K562 (cell line): ENCODE measurements around the gene MYCN. TPM values are rescaled to one million over a fixed set of nuclear protein-coding genes. Genes with fewer than 3 reads are reported as not detected.

Experiments
- ATAC-seq: fragments of 200-7000 bp; cut with Tn5 transposase; 3 replicates; pipeline ENCODE4 v1.9.1; 2020; ENCODE audit warnings: moderate library complexity
- BruUV-seq: library from RNA; stranded (reverse); fragments of 400-500 nt; replicated peaks from 2 replicates; lab custom pipeline; 2021; lab: Mats Ljungman, UMichigan
- CTCF ChIA-PET: fragments of 300-600 bp; formaldehyde crosslinking; extraction: SDS; loops from one replicate; lab custom pipeline; 2021; ENCODE audit warnings: low intra/inter-chr PET ratio; lab: Yijun Ruan, JAX
- POLR2A ChIA-PET: fragments of 300-600, 350-650 bp; sonication (Branson Sonifier 250); formaldehyde crosslinking; extraction: SDS; loops from one replicate; lab custom pipeline; 2021; ENCODE audit warnings: antibody characterized with exemption, inconsistent platforms; lab: Yijun Ruan, JAX
- DNase-seq, 4 experiments: peaks; one replicate each; pipeline versions ENCODE4 v3.0.0 to v3.0.0-alpha.2; 2011 to 2018; ENCODE audit warnings: low spot score in 3 of 4, mixed read lengths in 3 of 4; ENCODE audit errors: extremely low read depth in 1 of 4
- FAIRE-seq: peaks from 2 replicates; lab custom pipeline; 2011; peaks lifted over from hg19 to GRCh38; lab: Jason Lieb, UNC
- H2AFZ ChIP-seq: 2 replicates; pipeline ENCODE4 v1.6.0; 2011; ENCODE audit warnings: low read depth, low read length, control low read depth, inconsistent platforms
- H3K27ac ChIP-seq: fragments of 200-600 bp; 3 replicates; pipeline ENCODE4 v1.8.0; 2011; ENCODE audit warnings: low read depth, mild to moderate bottlenecking, control low read depth, inconsistent platforms, low read length, moderate library complexity, mixed read lengths; ENCODE audit errors: extremely low read depth
- H3K27me3 ChIP-seq, 2 experiments: fragments of 300-600 bp in 1 of 2; 2 replicates in 1 of 2; 3 replicates in 1 of 2; pipeline versions ENCODE4 v1.6.0 to v1.8.0; 2011; ENCODE audit warnings: inconsistent platforms in 2 of 2, low read length in 2 of 2, mild to moderate bottlenecking in 1 of 2, mixed read lengths in 1 of 2, moderate library complexity in 1 of 2; ENCODE audit not compliant: control insufficient read depth in 2 of 2, insufficient read depth in 2 of 2
- H3K36me3 ChIP-seq: fragments of 300-600 bp; 3 replicates; pipeline ENCODE4 v1.8.0; 2011; ENCODE audit warnings: mild to moderate bottlenecking, low read length, inconsistent platforms; ENCODE audit not compliant: control insufficient read depth, insufficient read depth
- H3K4me1 ChIP-seq, 2 experiments: fragments of 200-600 bp in 1 of 2; replicated peaks in 1 of 2; 2 replicates in 1 of 2; 3 replicates in 1 of 2; pipeline versions ENCODE4 v1.5.1 to v1.8.0; 2011; ENCODE audit warnings: inconsistent platforms in 2 of 2, low read length in 2 of 2, mild to moderate bottlenecking in 1 of 2, mixed read lengths in 1 of 2, moderate library complexity in 1 of 2; ENCODE audit not compliant: control insufficient read depth in 2 of 2, insufficient read depth in 2 of 2
- H3K4me2 ChIP-seq: 2 replicates; pipeline ENCODE4 v1.6.1; 2011; ENCODE audit warnings: low read length, control low read depth, inconsistent platforms, mixed read lengths; ENCODE audit not compliant: insufficient read depth
- H3K4me3 ChIP-seq: fragments of 200-600 bp; sonication (generic), shearing (Covaris generic); 2 replicates; pipeline ENCODE4 v1.5.1; 2016; ENCODE audit warnings: control low read depth, inconsistent platforms
- H3K79me2 ChIP-seq: fragments of 200-600 bp; 3 replicates; pipeline ENCODE4 v1.8.0; 2011; ENCODE audit warnings: low read length, inconsistent platforms; ENCODE audit not compliant: control insufficient read depth, insufficient read depth
- H3K9ac ChIP-seq, 2 experiments: 2 replicates each; pipeline versions ENCODE4 v1.6.0 to v1.6.1; 2011; ENCODE audit warnings: low read depth in 2 of 2, low read length in 2 of 2, control low read depth in 1 of 2, inconsistent platforms in 1 of 2, mild to moderate bottlenecking in 1 of 2, mixed read lengths in 1 of 2; ENCODE audit not compliant: insufficient read depth in 1 of 2
- H3K9me1 ChIP-seq: one replicate; pipeline ENCODE4 v1.6.0; 2011; ENCODE audit warnings: inconsistent platforms, mild to moderate bottlenecking, low read length, moderate library complexity; ENCODE audit not compliant: control insufficient read depth, insufficient read depth
- H3K9me3 ChIP-seq: replicated peaks from 2 replicates; pipeline ENCODE4 v1.5.1; 2011; ENCODE audit warnings: low read depth, low read length, inconsistent platforms; ENCODE audit not compliant: control insufficient read depth, insufficient read depth
- H4K20me1 ChIP-seq: replicated peaks from 2 replicates; pipeline ENCODE4 v1.6.1; 2011; ENCODE audit warnings: low read length, inconsistent platforms, mixed read lengths; ENCODE audit not compliant: control insufficient read depth, insufficient read depth
- BRCA1 ChIP-seq, 2 experiments: fragments of 450-650 bp in 1 of 2; sonication (generic) in 1 of 2; formaldehyde crosslinking in 1 of 2; IDR thresholded peaks; 2 replicates each; pipeline versions ENCODE4 v1.5.0 to v1.6.1; 2017 to 2020; ENCODE audit warnings: mild to moderate bottlenecking in 1 of 2, missing genetic modification reagents in 1 of 2
- EP300 ChIP-seq: IDR thresholded peaks from 2 replicates; pipeline ENCODE4 v1.6.1; 2012; ENCODE audit warnings: low read length, improper control_type of control experiment
- HMBOX1 ChIP-seq: sonication (generic); IDR thresholded peaks from 2 replicates; pipeline ENCODE4 v1.6.1; 2016
- HNRNPUL1 ChIP-seq: fragments of 200-400 bp; formaldehyde crosslinking; IDR thresholded peaks from 2 replicates; pipeline ENCODE4 v1.6.1; 2017; ENCODE audit warnings: low read length
- HSF4 ChIP-seq: fragments of 250-450 bp; sonication (Bioruptor Pico); IDR thresholded peaks from 2 replicates; pipeline ENCODE4 v2.1.2; 2022; ENCODE audit warnings: mild to moderate bottlenecking, moderate library complexity, borderline replicate concordance
- SIN3B ChIP-seq: fragments of 450-650 bp; IDR thresholded peaks from 2 replicates; pipeline ENCODE4 v1.6.1; 2017; ENCODE audit warnings: low read depth, mild to moderate bottlenecking, moderate library complexity
- WGBS: fragments of 100-300 bp; shearing (Covaris generic); methylation state at CpG from one replicate; pipeline ENCODE4 v1.1.6; 2016; ENCODE audit warnings: low coverage, mixed read lengths; ENCODE audit not compliant: insufficient coverage; ENCODE audit errors: missing lambda C conversion rate; 5-methylcytosine and 5-hydroxymethylcytosine counted together
- in situ Hi-C: fragments of 300-500 bp; cut with MboI; formaldehyde crosslinking; loops from 4 replicates; pipeline ENCODE4 v1.15.0; 2018; ENCODE audit warnings: inconsistent platforms, mixed read lengths
- intact Hi-C: fragments of 100-400 bp; cut with micrococcal nuclease; formaldehyde crosslinking; loops from 2 replicates; pipeline ENCODE4 v1.14.2; 2022
- polyA plus RNA-seq, 8 experiments: library from polyadenylated mRNA; depleted of rRNA in 4 of 8; stranded (reverse) in 5 of 8; unstranded in 3 of 8; fragments of >200 nt; fragmentation: Nextera tagmentation in 2 of 8; fragmentation: Illumina TruSeq in 1 of 8; extraction: Ambion mirVana in 2 of 8; extraction: Trizol in 1 of 8; gene quantifications; 2 replicates each; pipeline versions ENCODE4 v1.2.1 to v1.2.3, GENCODE V29; 2011 to 2014; ENCODE audit warnings: inconsistent platforms in 1 of 8, missing spikeins in 1 of 8
- total RNA-seq, 7 experiments: library from RNA; depleted of rRNA in 6 of 7; stranded (reverse); fragments of >200 nt in 6 of 7; fragmentation: Illumina TruSeq in 2 of 7; extraction: Trizol in 2 of 7; gene quantifications; 2 replicates each; pipeline versions ENCODE4 v1.2.1 to v1.2.3, GENCODE V29; 2011 to 2021; ENCODE audit warnings: low replicate concordance in 1 of 7

Gene MYCN
- total and polyA plus RNA-seq, 9 of the 15 experiments (the other 6 are each of a cell fraction or from before 2014, with no cell fraction given) = not detected

- BruUV-seq = no TSS peak
- H3K79me2 ChIP-seq = no peaks in the 10 kb centered on the region
- DNase-seq (no peak), ATAC-seq (no peak), FAIRE-seq (no peak)
- H4K20me1 ChIP-seq = no peaks in the 10 kb centered on the region
- H2AFZ ChIP-seq = no peak overlapping the region
- intact Hi-C loops = no loop called here
- POLR2A ChIA-PET = interaction anchor here (0.5 to 2.1 kb wide), 2 partner anchors 18 to 24 kb away, joined by 3 to 5 read pairs; no protein-coding TSS in a partner anchor
- no peaks in the 10 kb centered on the region for H3K9me3 ChIP-seq
- no peak overlapping the region for H3K9ac ChIP-seq
- no peaks in the 10 kb centered on the region for H3K36me3 ChIP-seq
- H3K9me1 ChIP-seq = no peaks in the 10 kb centered on the region
- TF ChIP-seq SIN3B (no peak), HNRNPUL1 (no peak), BRCA1 (IDR thresholded peaks at IDR 0.05) (no peak), BRCA1 (CRISPR knock-in tag; IDR thresholded peaks at IDR 0.05) (no peak), HSF4 (CRISPR knock-in tag) (no peak), HMBOX1 (no peak), EP300 (no peak)
- no peak overlapping the region for H3K4me2 ChIP-seq
- no peak overlapping the region for H3K4me3 ChIP-seq
- in situ Hi-C loops = no loop called here
- WGBS = 1% methylated on average over 10 of the region's 10 CpGs
- H3K27me3 ChIP-seq = peaks cover 0 to 42% of the 10 kb centered on the region in 2 experiments; a peak in 3 of 5 replicates
- no peaks in the 10 kb centered on the region for H3K4me1 ChIP-seq
- CTCF ChIA-PET = no interaction called here
- no peak overlapping the region for H3K27ac ChIP-seq
These were observed 42.1 kb downstream of the MYCN start for GRCh38 chr2:15982285-15983044.
